K562 (cell line): ENCODE results near the gene BTAF1. TPM values are rescaled to one million over a fixed set of nuclear protein-coding genes. Genes with fewer than 3 reads are reported as not detected.

ENCODE experiments used
- CHAMP1 ChIP-seq: fragments of 450-650 bp; IDR thresholded peaks from 2 replicates; pipeline ENCODE4 v1.6.1; 2016; ENCODE audit warnings: mild to moderate bottlenecking
- CHCHD3 ChIP-seq: fragments of 250-450 bp; sonication (Bioruptor Pico); IDR thresholded peaks from 2 replicates; pipeline ENCODE4 v2.1.2; 2022; ENCODE audit warnings: mild to moderate bottlenecking
- FOXK1 ChIP-seq: sonication (generic); formaldehyde crosslinking; IDR thresholded peaks from 2 replicates; pipeline ENCODE4 v1.8.0; 2022; ENCODE audit warnings: missing genetic modification reagents, mild to moderate bottlenecking, borderline replicate concordance
- HBP1 ChIP-seq: fragments of 450-650 bp; formaldehyde crosslinking; IDR thresholded peaks from 2 replicates; pipeline ENCODE4 v1.4.0; 2022; ENCODE audit warnings: missing genetic modification characterization
- HNRNPUL1 ChIP-seq: fragments of 200-400 bp; formaldehyde crosslinking; IDR thresholded peaks from 2 replicates; pipeline ENCODE4 v1.6.1; 2017; ENCODE audit warnings: low read length
- ID3 ChIP-seq, 2 experiments: fragments of 250-450 bp in 1 of 2; fragments of 450-650 bp in 1 of 2; sonication (Bioruptor Pico) in 1 of 2; IDR thresholded peaks; 2 replicates each; pipeline versions ENCODE4 v1.6.1 to v1.8.0; 2016 to 2021; ENCODE audit warnings: mild to moderate bottlenecking in 2 of 2, moderate library complexity in 2 of 2, missing compliant biosample characterization in 1 of 2, missing genetic modification characterization in 1 of 2
- KAT8 ChIP-seq: fragments of 450-650 bp; IDR thresholded peaks from 2 replicates; pipeline ENCODE4 v1.6.1; 2016; ENCODE audit warnings: low read depth, mild to moderate bottlenecking
- KDM5B ChIP-seq: fragments of 200-600 bp; sonication (generic); IDR thresholded peaks from 2 replicates; pipeline ENCODE4 v1.6.1; 2012; ENCODE audit warnings: low read depth, mild to moderate bottlenecking, moderate library complexity, low read length, control low read depth, inconsistent platforms; ENCODE audit not compliant: insufficient replicate concordance
- MXD1 ChIP-seq: fragments of 250-450 bp; sonication (Bioruptor Pico); IDR thresholded peaks from 2 replicates; pipeline ENCODE4 v1.8.0; 2021; ENCODE audit warnings: borderline replicate concordance, mild to moderate bottlenecking, moderate library complexity; ENCODE audit not compliant: poor library complexity, severe bottlenecking
- PCBP2 ChIP-seq: fragments of 200-400 bp; formaldehyde crosslinking; IDR thresholded peaks from 2 replicates; pipeline ENCODE4 v1.6.1; 2018; ENCODE audit warnings: low read length, low read depth, mild to moderate bottlenecking, moderate library complexity; ENCODE audit not compliant: poor library complexity, severe bottlenecking
- PRMT5 ChIP-seq: sonication (generic); formaldehyde crosslinking; IDR thresholded peaks from 2 replicates; pipeline ENCODE4 v1.5.0; 2020; ENCODE audit warnings: missing genetic modification reagents
- SAP30 ChIP-seq: fragments of 200-600 bp; sonication (generic); IDR thresholded peaks from 2 replicates; pipeline ENCODE4 v1.6.1; 2012; ENCODE audit warnings: borderline replicate concordance, low read depth, mild to moderate bottlenecking, moderate library complexity, low read length, control low read depth, inconsistent platforms; ENCODE audit not compliant: insufficient read depth, poor library complexity, severe bottlenecking
- SETDB1 ChIP-seq: IDR thresholded peaks from one replicate; pipeline ENCODE4 v1.6.1; 2012; ENCODE audit warnings: low read length, control low read depth, inconsistent platforms
- SRSF9 ChIP-seq: fragments of 200-400 bp; formaldehyde crosslinking; IDR thresholded peaks from 2 replicates; pipeline ENCODE4 v1.6.1; 2017; ENCODE audit warnings: low read depth, low read length, borderline replicate concordance
- ZFPM2 ChIP-seq: fragments of 250-450 bp; sonication (Bioruptor Pico); IDR thresholded peaks from 2 replicates; pipeline ENCODE4 v1.5.1; 2022; ENCODE audit warnings: mild to moderate bottlenecking
- ZNF165 ChIP-seq: fragments of 250-450 bp; sonication (Bioruptor Pico); IDR thresholded peaks from 2 replicates; pipeline ENCODE4 v1.4.0; 2020; ENCODE audit warnings: borderline replicate concordance
- ZNF280A ChIP-seq: fragments of 450-650 bp; IDR thresholded peaks from 2 replicates; pipeline ENCODE4 v1.6.1; 2018; ENCODE audit warnings: mild to moderate bottlenecking, low read depth; ENCODE audit not compliant: partially characterized antibody
- ZNF316 ChIP-seq: fragments of 450-650 bp; IDR thresholded peaks from 2 replicates; pipeline ENCODE4 v1.6.1; 2016
- ZNF324 ChIP-seq: fragments of 250-450 bp; sonication (Bioruptor Pico); IDR thresholded peaks from 2 replicates; pipeline ENCODE4 v1.4.0; 2020; ENCODE audit warnings: mild to moderate bottlenecking
- ZNF507 ChIP-seq: conservative IDR thresholded peaks from 2 replicates; pipeline ENCODE4 v1.6.1; 2017; ENCODE audit warnings: missing genetic modification characterization, missing compliant biosample characterization
- ZNF830 ChIP-seq: fragments of 250-450 bp; sonication (Bioruptor Pico); IDR thresholded peaks from 2 replicates; pipeline ENCODE4 v1.5.0; 2021; ENCODE audit warnings: mild to moderate bottlenecking
- polyA plus RNA-seq, 8 experiments: library from polyadenylated mRNA; depleted of rRNA in 4 of 8; stranded (reverse) in 5 of 8; unstranded in 3 of 8; fragments of >200 nt; fragmentation: Nextera tagmentation in 2 of 8; fragmentation: Illumina TruSeq in 1 of 8; extraction: Ambion mirVana in 2 of 8; extraction: Trizol in 1 of 8; gene quantifications; 2 replicates each; pipeline versions ENCODE4 v1.2.1 to v1.2.3, GENCODE V29; 2011 to 2014; ENCODE audit warnings: inconsistent platforms in 1 of 8, missing spikeins in 1 of 8
- total RNA-seq, 7 experiments: library from RNA; depleted of rRNA in 6 of 7; stranded (reverse); fragments of >200 nt in 6 of 7; fragmentation: Illumina TruSeq in 2 of 7; extraction: Trizol in 2 of 7; gene quantifications; 2 replicates each; pipeline versions ENCODE4 v1.2.1 to v1.2.3, GENCODE V29; 2011 to 2021; ENCODE audit warnings: low replicate concordance in 1 of 7

BTAF1 gene
- total and polyA plus RNA-seq, 9 of the 15 experiments (the other 6 are each of a cell fraction or from before 2014, with no cell fraction given): 6.6 to 70.7 (median 30.5) TPM

GRCh38 chr10:91923371-91924211 is at the start of gene BTAF1 (continued):
- TF ChIP-seq ID3 (CRISPR knock-in tag; IDR thresholded peaks at IDR 0.05) (no peak), ID3 (tag; IDR thresholded peaks at IDR 0.05) (0 out of 2 replicates have a peak, but pooled peaks have one; percentile 24), ZNF280A (no peak), MXD1 (no peak), SRSF9 (no peak), ZFPM2 (CRISPR knock-in tag) (no peak), PCBP2 (no peak), FOXK1 (CRISPR knock-in tag) (no peak), CHCHD3 (CRISPR knock-in tag) (no peak), HNRNPUL1 (no peak), ZNF830 (no peak), ZNF324 (no peak), ZNF507 (tag) (no peak), SAP30 (no peak), PRMT5 (no peak), HBP1 (no peak; the same call in 1 of the 2 replicates), ZNF165 (CRISPR knock-in tag) (no peak), KAT8 (no peak), KDM5B (peak; percentile 89), SETDB1 (no peak), ZNF316 (no peak), CHAMP1 (no peak)
